NB4 (cell line): Measurements from ENCODE around the gene RIBC2.

ENCODE experiments used
- CTCF ChIP-seq: IDR thresholded peaks from one replicate; pipeline ENCODE4 v1.5.1; 2012; ENCODE audit warnings: low read depth, low read length
- POLR2A ChIP-seq: IDR thresholded peaks from 2 replicates; pipeline ENCODE4 v1.6.1; 2011; ENCODE audit warnings: mild to moderate bottlenecking; ENCODE audit not compliant: insufficient read length; ENCODE audit errors: extremely low read depth
- TF ChIP-seq, protein P1 (sequence below): IDR thresholded peaks from 2 replicates; pipeline ENCODE4 v1.6.1; 2011; ENCODE audit warnings: low read depth, low read length

GRCh38 chr22:45418770-45419138 lies 5.3 kb downstream of the RIBC2 start:
- TF ChIP-seq CTCF (no peak), POLR2A (no peak)
- TF ChIP-seq, protein P1, sequence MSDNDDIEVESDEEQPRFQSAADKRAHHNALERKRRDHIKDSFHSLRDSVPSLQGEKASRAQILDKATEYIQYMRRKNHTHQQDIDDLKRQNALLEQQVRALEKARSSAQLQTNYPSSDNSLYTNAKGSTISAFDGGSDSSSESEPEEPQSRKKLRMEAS, result no peak
